WERI-Rb-1 (cell line): ENCODE results near the gene SULT1B1.

Experiments
- DNase-seq: peaks from one replicate; pipeline ENCODE4 v3.0.0-alpha.2; 2020
- H3K27ac ChIP-seq: fragments of 250-450 bp; sonication (Bioruptor Pico); 2 replicates; pipeline ENCODE4 v1.5.1; 2020; ENCODE audit warnings: mild to moderate bottlenecking, moderate library complexity
- H3K27me3 ChIP-seq: fragments of 250-450 bp; sonication (Bioruptor Pico); 2 replicates; pipeline ENCODE4 v1.5.1; 2021; ENCODE audit warnings: mild to moderate bottlenecking, low read depth, moderate library complexity; ENCODE audit not compliant: insufficient read depth, severe bottlenecking
- H3K36me3 ChIP-seq: fragments of 250-450 bp; sonication (Bioruptor Pico); 2 replicates; pipeline ENCODE4 v1.5.1; 2020; ENCODE audit warnings: mild to moderate bottlenecking, moderate library complexity
- H3K4me3 ChIP-seq: 2 replicates; pipeline ENCODE4 v1.5.1; 2011; ENCODE audit warnings: low read depth, mild to moderate bottlenecking, control low read depth, low read length
- H3K9me3 ChIP-seq: fragments of 250-450 bp; sonication (Bioruptor Pico); 2 replicates; pipeline ENCODE4 v1.5.1; 2021; ENCODE audit warnings: mild to moderate bottlenecking, moderate library complexity; ENCODE audit not compliant: severe bottlenecking
- TF ChIP-seq, protein P1 (sequence below): IDR thresholded peaks from 2 replicates; pipeline ENCODE4 v1.5.1; 2011; ENCODE audit warnings: low read depth, mild to moderate bottlenecking, control low read depth, inconsistent platforms, low read length

SULT1B1 gene

DNA sequence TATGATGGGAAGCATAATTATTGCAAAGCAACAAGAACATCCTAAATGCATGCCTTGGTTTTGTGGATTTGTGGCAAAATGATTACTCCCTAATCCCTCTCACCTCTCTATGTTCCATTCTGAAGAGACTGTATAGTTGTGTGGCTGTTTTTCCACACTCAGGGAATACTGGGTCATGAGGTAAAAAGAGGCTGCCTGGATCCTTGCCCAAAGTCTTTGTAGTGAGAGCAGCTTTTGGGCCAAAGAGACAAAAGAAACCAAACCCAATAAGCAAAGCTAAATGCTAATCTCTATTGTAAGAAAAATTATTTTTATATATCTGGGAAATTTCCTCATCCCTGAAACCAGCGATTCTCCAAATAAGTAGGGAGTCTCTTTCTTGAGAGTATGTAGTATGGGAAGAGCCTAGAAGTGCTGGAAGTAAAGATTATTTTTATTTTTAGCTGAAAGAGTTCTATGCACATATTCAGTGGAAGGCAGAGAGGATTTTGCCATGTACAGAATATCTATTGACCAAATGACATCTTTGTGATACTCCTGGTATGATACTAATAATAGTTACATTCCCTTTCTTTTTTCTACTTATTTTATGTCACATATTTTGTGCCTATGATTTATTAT, 24.9 kb upstream of the SULT1B1 start:
- H3K4me3 ChIP-seq: no peak overlapping the region
- H3K27me3 ChIP-seq: no peaks in the 10 kb centered on the region
- H3K27ac ChIP-seq: no peak overlapping the region
- peaks cover 4% of the 10 kb centered on the region for H3K9me3 ChIP-seq
- DNase-seq: no peak
- TF ChIP-seq, protein P1, sequence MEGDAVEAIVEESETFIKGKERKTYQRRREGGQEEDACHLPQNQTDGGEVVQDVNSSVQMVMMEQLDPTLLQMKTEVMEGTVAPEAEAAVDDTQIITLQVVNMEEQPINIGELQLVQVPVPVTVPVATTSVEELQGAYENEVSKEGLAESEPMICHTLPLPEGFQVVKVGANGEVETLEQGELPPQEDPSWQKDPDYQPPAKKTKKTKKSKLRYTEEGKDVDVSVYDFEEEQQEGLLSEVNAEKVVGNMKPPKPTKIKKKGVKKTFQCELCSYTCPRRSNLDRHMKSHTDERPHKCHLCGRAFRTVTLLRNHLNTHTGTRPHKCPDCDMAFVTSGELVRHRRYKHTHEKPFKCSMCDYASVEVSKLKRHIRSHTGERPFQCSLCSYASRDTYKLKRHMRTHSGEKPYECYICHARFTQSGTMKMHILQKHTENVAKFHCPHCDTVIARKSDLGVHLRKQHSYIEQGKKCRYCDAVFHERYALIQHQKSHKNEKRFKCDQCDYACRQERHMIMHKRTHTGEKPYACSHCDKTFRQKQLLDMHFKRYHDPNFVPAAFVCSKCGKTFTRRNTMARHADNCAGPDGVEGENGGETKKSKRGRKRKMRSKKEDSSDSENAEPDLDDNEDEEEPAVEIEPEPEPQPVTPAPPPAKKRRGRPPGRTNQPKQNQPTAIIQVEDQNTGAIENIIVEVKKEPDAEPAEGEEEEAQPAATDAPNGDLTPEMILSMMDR: no peak
- H3K36me3 ChIP-seq: no peaks in the 10 kb centered on the region

DNA sequence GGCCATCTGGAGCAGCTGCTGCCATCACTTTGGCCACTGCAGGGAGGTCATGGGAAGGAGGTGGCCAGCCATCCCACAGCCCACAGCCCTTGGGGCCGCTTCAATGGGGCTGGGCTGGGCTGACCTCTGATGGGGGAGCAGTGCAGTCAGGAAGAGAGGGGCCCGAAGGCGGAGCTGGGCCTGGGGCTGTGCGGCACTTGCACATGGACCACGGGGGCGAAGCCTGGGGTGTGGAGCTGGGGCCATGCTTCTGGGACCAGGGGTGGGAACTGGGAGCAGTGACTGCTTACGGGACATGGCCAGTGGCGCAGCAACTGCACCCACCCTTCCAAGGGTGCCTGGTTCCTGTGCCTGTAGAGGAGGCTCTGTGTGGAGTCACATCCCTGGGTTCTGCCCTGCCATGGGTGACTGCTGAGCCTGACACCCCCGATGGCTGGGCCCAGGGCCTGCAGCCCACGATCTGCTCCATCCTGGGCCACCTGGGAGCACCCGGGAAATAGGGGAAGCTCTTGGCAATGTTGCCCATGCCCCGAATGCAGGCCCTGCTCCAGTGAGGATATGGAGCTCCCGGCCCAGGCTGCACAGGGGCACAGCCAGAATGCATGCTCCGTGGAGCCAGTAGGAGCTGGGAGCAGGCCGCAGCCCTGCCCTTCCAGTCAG, 22.4 kb upstream of the SULT1B1 start:
- no peaks in the 10 kb centered on the region for H3K36me3 ChIP-seq
- DNase-seq: no peak
- H3K27ac ChIP-seq: no peak overlapping the region
- TF ChIP-seq, protein P1: no peak
- no peaks in the 10 kb centered on the region for H3K27me3 ChIP-seq
- H3K9me3 ChIP-seq: peaks cover 4% of the 10 kb centered on the region
- no peak overlapping the region for H3K4me3 ChIP-seq

DNA sequence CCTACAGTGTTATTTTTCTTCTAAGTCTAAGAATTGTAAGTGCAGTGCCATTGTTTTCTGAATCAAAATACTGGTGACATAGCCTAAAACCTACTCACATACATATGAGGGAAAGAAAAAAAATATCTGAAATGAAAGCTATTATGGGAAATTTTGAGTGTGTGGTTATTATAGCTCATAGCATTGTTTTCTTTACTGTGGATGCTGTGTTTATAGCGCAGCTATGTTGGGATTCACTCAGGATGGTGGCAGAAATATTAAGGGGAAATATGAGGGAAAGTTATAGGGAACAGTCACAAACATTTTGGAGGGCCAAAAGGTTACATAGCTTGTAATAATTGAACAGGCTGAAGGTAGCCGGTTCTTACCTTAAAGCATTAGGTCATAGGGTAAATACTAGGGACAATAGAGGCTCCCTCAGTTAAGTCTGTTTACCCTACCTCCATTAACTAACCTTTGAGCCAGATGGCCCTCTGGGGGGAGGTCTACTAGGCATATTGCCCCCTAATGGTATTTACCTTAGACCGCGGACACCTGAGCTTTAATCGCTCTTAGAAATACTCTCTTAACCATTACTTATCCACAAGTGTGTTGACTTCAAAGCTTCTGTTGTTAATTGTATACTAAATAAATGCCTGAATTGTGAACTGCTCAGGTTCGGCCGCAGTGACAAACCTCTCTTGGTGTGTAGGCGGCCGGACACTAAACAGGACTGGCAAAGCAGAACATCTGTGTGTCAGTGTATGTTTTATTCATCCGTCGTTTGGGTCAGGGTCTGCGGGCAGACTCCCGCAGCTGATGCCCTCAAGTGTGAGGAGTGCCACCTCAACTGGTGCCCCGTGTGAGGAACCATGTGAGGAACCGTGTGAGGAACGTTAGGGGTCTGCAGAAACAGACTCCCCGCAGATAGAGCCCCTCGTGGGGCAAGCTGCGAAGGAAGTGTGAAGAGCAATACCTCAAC, 21.3 kb upstream of the SULT1B1 start:
- H3K36me3 ChIP-seq: no peaks in the 10 kb centered on the region
- H3K4me3 ChIP-seq: no peak overlapping the region
- TF ChIP-seq, protein P1: no peak
- peaks cover 4% of the 10 kb centered on the region for H3K9me3 ChIP-seq
- no peak overlapping the region for H3K27ac ChIP-seq
- no peak for DNase-seq
- no peaks in the 10 kb centered on the region for H3K27me3 ChIP-seq

DNA sequence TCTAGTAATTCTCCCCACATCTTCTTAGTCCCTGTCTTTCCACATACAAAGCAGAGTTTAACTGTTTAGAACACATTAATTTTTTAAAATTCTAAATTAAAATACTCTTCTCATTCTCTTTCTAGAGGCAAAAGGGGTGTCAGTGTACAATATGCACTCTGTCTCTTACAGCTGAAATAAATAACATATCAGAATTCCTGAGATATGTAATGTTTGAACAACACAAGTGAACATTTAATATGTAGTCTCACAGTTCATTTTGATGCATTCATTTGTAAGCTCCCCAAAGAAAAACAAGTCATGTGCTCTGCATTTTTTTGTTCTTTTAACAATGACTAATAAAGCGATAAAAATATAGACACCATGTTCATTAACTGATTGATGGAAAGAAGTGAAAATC, 19.7 kb upstream of the SULT1B1 start:
- Histone ChIP-seq H3K36me3 (no peaks in the 10 kb centered on the region), H3K9me3 (peaks cover 4% of the 10 kb centered on the region), H3K4me3 (no peak overlapping the region), H3K27me3 (no peaks in the 10 kb centered on the region), H3K27ac (no peak overlapping the region)
- no peak for DNase-seq
- TF ChIP-seq, protein P1: no peak

DNA sequence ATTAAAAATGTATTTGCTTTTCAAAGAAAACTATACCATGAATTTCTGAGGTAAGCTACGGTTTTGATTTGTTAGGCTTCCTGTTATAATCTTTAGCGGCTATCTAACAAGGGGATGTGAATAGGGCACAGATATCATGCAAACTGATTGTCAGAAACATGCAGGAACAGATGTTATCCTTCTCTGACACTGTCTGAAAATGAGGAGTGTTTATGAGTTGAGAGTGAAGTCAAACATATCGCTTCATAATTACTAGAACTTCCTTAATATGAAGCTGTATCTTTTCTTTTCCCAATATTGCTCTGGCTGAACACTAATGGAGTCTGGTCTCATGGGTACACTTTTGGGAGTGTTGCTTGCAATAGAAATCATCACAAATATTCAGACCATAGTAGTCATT, 16.3 kb upstream of the SULT1B1 start:
- DNase-seq: no peak
- TF ChIP-seq, protein P1: no peak
- Histone ChIP-seq H3K9me3 (no peaks in the 10 kb centered on the region), H3K27me3 (no peaks in the 10 kb centered on the region), H3K27ac (no peak overlapping the region), H3K4me3 (no peak overlapping the region), H3K36me3 (no peaks in the 10 kb centered on the region)
